Left kidney (tissue), 2 donors: ENCODE data around the gene PKD1L1. TPM values are rescaled to one million over a fixed set of nuclear protein-coding genes. Genes with fewer than 3 reads are reported as not detected.

Experiments
- DNase-seq: peaks from one replicate; pipeline ENCODE4 v3.0.0-alpha.2; 2013
- polyA plus RNA-seq: library from polyadenylated mRNA; unstranded; fragments of 120-200 nt; gene quantifications from one replicate; pipeline ENCODE4 v1.2.1, GENCODE V29; 2013; ENCODE audit not compliant: insufficient read length

The PKD1L1 gene
- polyA plus RNA-seq, 1 donor, result 0.32 TPM

DNA sequence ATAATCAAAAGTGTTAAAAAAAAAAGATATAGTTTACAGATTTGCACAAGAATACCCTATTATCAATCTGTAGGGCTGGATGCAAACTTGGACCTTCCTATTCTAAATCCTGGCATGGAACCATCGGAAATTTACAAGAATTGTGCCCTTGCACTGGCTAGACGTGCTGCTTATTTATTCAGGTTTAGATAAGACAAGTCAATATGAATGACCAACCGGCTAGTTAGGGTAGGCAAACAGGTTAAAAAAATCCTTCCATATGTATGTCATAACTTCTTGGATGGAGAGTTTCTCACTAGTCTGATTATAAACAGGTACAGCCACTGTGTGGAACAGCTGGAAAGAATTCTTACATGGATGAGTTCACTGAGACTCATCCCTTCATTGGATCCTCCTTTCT is 41.4 kb downstream of the PKD1L1 start:
- DNase-seq, result no peak

DNA sequence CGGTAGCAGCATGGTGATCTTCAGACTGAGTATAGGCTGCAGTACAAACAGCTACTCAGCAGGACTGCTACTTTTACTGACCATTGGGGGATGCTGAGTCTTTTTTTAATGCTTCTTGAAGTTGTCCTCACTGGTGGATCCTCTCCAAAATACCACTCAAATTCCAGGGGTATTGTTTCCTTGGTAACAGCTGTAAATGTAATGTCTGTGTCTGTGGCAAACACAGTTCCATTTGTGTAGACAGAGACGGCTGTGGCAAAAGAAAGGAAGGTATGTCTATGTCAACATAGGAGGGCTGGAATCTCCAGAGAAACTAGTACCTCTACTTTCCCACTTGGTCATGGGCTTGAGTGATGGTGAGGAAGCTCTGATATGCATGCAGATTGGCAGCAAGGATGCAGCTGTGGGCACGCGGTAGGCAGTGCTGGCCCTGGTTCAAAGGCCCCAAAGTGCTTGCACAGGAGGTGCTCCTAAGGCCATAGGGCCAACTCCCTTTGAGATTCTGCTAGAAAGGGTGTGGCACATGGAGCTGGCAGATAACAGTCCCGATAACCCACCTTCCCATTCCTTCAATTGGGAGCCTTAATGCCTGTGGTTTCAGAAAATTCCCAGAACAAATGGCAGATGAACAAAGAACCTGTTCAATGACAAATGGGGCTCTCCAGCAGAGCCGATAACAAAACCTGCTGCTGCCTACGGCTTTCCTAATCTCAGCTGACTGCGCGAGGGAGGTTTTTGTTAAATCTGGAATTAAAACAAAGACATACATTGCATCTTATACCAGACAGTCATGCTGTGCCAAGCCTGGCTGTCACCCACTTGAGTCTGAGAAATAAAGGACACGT is 43.0 kb downstream of the PKD1L1 start:
- DNase-seq, result no peak

DNA sequence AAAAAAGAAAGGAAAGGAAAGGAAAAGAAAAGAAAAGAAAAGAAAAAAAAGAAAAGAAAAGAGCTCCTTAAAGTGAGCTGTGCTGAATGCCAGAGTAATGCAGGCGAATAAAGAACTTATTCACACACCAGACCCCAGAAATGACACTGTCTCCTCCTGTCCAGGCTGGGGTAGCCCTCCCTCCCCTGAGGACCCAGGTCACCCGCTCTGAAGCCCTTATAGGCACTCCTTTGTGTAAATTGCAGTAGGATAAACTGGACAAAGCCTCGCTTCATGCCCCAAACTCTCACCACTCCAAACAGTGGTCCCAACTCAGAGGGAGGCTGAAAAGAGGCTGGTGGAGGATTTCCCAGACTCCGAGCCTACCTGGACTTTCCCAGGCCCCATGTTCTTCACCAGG is 46.3 kb downstream of the PKD1L1 start:
- no peak for DNase-seq

DNA sequence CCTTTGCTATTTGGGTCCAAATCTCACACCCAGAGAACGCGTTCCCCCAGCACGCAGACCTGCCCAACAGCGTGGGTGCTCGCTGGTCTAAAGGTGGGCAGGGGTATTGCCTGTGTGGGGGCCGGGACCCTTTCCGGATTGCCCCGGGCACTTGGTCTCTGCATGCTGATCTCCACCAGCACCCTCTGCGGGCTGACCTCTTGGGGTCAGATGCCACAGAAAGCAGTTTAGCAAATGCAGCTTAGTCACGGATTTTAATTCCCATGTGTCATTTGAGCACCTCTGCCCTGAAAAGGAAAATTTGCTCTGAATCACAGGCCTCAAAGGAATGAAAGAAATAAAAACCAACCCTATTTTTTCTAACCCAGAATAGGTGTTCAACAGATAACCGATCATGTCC is 46.7 kb downstream of the PKD1L1 start:
- no peak for DNase-seq

DNA sequence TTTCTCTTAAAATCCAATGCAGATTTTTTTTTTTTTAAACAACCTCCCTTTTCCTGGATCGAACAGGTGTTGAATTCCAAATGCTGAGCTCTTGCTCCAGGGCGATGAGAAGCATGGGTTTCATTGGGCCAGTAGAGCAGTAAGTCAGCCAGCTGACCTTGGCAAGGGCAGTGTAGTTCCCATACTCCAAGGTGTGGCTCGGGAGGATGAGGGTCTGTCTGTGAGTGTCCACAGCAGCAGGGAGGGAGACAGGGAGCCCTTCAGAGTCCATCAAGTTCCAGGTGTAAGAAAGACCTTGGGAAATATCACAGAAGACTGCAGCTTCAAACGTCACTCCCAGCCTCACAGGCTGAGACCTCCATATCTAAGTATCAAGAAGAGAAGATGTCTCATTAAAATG is 50.4 kb downstream of the PKD1L1 start:
- DNase-seq, result no peak

DNA sequence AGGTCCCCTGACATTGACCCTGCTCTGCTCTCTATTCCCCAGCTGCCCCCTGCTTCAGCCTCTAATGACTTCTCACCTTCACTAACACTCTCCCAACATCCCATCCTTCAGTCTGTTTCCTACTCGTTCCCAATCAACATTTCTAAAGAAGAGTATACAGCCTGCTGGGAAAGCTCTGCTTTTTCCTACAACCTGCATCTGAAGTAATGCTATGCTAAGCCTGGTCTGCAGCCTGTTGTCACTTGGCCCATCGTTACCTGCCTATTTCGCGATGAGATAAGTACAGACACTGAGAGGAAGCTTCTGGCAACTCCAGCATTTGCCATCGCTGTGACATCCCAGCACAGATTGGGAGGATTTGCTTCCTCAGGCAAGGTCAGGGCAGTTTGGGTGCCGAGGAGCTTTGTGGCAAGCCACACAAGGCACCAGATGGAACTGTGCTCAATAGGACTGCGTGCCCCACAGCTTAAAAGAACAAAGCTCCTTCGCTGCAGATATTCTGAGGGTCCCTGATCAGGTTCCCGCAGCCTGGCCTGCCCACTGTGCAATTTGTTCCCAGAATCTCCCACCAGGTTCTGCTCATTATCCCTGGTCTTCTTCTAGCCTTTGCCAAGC is 51.4 kb downstream of the PKD1L1 start:
- no peak for DNase-seq

DNA sequence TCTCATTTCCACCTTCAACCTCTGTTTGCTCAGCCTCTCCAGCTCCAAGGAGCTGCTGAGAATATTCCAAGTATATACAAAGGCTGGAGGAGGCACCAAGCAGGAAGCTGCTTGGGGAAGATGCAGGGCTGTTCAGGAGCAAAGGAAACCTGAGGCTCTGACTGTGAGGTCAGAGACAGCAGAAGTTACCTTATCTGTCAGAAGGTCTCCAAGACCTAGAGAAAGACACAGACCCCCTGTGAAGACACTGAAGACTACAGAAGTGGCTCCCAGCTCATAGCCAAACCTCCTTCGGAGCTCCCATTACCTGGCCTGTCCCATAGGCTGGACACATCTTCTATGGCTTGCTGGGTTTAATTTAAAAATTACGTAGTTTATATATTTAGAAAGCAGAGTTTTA is 53.2 kb downstream of the PKD1L1 start:
- no peak for DNase-seq

DNA sequence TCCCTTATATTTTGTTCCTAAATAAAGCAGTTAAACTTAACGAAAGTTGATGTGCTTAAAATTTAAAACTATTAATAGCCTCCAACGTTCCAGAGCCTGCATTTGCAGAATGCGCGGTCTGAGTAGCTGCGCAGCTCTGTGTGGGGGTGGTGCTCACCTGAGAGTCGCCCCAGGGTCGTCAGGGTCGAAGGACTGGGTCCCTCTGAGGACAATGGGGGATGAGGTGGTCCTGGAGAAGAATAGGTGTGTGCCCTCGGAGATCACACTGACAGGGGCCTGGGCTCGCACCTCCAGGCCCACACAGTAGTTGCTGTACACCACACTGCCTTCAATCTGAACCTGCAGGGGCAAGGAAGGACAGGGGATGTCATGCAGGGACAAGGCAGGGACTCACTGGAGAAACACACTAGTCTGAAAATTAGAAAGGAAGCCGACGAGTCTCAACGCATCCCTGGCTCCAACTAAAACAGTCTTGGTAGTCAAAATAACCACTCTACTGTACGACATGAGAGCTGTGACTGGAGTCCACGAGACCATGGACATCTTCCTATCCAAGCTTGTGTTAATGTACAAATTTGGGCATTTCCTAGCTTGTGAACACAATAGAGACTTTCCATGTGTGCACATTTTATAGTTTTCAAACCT is 54.4 kb downstream of the PKD1L1 start:
- DNase-seq, result no peak

DNA sequence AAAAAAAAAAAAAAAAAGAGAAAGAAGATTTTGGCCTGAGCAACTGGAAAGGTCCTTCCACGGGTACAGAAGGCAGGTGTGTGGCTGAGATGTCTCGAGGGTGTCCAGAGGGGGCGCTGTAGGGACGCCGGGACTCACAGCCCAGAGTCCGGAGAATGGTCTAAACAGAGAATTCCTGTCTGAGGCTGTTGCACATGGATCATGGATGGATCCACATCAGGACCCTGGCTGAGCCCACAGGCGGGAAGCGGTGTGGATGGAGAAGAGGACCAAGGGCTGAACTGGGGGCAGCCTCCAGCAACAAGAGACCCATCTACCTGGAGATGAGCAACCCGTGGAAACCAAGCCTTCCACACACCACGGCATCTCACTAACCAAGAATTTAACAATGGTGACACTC is 55.0 kb downstream of the PKD1L1 start:
- no peak for DNase-seq

DNA sequence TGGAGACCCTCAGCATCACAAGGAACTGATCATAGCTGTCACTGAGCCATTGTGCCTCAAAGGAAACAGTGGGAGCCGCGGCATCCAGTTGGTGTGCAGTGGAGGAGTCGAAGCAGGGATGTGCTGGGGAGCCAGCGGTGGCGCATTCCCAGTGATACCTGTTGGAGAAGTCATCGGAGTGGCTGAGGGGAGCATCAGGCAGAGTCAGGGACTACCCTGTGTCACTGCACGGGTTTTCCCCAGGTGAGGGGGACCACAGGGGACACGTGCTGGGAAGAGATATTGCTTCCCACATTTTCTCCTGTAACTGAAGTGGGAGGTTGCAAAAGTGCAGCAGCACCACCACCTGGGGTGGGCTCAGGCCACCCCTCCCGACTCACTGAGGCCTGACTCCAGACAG is 57.7 kb downstream of the PKD1L1 start:
- DNase-seq, result no peak

DNA sequence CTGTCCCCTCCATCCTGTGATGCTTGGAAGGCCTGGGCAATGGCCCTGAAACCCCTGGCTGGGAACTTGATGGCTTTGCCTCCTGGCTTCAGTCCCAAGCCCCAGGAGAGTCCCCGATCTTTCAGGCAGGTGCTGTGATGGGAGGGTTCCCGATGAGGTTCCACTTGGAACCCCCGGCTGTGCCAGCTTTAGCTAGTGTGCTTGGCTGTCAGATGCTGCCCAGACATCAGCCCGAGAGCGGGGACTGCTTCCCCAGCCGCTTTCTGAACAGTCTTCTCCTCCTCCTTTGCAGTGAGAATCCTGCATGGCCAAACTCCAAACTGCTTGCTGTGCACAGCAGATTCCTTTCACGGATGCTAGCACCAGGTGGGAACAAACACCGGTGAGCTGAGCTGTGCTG is 58.1 kb downstream of the PKD1L1 start:
- DNase-seq, result no peak

DNA sequence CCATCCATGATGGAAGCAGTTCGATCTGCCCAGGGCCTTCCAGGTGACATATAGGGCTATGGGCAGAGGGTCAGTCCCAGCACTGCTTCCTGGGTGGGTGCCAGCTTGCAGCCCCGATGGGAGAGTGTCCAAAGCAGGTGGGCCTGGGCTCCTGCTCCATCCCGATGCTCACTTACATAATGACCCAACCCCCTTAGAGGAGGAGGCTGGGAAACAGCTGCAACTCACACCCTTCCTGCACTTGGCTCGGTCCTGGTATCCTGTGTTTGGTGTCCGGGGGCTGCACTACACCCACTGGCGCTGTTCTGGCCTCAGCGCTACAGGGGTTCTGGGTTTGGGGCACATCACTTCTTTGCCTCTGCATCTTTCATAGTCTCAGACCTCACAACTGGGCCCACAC is 58.5 kb downstream of the PKD1L1 start:
- DNase-seq, result no peak

DNA sequence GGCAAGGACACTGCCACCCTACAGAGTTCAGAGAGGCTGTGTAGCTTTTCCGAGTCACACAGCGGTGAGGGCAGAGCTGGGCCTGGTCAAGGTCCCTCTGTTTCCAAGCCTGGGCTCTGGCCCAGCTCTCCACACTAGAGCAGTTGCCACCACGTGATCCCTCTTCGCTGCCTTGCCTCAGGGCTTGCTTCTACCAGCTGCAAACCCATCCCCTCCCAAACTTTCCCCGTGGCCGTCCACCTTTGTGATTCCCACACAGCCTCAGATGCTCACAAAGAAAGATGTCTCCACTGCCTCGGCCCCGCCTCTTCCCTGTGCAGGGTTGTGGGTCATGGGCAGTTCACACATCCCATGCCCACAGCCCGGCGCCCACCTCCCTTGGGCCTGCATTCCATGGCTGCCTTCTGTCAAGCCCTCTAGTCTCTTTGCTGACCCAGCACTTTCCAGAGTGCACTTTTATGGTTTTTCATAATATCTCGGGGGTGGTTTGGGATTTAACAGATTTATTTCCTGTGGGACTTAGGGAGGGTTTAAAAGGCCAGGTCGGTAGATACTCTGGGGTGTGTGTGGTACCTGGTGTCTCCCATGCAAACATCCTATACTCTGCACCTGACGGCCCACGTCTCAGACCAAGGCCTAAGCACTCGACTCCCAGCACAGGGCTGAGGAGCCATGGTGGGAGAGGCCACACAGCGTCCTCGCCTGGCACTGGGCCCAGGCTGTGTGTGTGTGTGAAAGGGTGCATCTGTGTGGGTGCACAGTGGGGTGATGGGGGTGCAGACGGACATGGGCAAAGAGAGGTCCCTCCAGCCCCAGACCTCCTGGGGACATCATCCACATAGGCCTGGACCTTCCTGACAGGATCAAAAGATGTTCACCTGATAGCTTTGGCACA is 59.6 kb downstream of the PKD1L1 start:
- DNase-seq, result no peak

DNA sequence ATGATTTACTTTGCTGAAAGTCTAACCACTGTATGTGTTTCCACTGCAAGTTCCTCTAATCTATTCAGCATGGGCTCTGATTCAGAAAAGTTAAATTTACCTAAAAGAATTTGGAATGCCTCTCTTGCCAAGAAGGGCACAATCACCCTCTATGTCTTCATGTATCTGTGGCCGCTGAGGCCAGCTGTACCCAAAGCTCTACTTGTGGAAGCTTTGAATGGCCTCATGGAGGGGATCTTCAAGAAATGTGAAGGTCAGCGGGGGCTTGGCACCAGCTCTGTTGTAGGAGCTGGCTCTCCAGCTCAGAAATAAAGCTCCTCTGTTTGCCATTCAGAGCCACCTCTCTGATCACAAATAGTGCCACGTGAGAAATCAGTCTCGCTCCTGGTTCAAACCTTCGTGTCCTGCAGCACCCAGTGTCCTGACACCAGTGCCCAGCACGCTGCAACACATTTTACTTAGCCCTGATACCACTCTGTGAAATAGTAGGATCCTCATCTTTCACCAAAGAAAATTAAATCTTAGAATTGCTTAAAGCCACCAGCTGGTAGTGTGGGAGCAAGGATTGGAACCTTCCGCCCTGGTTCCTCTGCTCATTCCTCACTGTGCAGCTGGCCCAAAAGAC is 61.1 kb downstream of the PKD1L1 start:
- no peak for DNase-seq

DNA sequence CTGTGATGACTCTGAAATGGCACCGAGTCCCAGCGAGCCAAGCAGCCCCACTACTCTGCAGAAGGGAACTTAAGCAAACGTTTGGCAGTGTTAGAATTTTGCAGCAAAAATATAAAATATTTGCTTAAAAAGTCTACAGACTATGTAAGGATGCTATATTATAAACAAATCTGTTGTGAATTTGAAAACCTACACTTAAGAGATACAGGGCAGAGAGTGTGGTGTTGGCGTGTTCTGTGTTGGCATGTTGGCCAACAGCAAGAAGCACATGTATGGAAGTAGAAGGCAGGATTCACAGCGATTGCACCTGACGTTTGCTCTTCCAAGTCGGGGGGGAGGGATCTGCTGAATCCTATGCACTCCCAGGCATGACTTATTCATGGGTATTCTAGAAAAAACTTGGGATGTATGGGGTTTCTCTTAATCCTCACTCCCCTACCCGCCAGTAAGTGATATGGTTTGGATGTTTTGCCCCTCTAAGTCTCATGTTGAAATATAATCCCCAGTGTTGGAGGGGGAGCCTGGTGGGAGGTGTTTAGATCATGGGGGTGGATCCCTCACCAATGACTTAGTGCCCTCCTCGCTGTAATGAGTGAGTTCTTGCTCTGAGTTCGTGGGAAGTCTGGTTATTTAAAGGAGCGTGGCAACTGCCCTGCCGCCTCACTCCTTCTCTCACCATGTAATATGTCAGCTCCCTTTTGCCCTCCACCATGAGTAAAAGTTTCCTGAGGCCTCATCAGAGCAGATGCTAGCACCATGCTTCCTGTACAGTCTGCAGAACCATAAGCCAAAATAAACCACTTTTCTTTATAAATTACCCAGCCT is 62.1 kb downstream of the PKD1L1 start:
- DNase-seq, result no peak

DNA sequence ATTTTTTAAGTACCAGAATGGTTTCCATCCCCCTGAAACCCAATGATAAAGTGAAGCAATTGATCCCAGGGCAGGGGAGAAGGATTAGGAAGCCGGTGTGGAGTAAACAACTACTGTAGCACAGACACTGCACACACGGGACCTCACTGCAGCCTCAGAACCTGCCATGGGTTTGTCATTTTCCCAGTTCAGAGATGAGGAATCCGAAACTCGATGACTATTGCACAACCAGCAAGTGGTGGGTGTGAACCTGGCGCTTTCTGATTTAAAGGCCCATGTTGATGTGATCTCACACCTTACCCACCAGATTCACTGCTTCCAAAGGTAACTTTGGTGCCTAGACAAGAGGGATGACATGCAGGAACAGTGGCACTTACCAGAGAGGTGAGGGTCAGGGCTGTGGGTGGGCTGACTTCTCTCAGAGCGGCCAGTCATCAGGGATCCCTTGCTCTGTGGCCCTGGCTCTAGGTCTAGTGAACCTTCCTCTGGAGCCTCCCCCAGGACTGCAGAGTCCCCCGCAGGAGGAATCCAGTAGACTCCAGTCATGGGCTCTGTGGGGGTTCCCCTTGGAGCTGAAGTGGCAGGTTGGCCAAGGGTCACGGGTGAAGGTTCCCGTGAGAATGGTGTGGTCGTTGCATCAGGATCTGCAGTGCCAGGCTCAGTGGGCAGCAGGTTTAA is 62.8 kb downstream of the PKD1L1 start:
- no peak for DNase-seq

DNA sequence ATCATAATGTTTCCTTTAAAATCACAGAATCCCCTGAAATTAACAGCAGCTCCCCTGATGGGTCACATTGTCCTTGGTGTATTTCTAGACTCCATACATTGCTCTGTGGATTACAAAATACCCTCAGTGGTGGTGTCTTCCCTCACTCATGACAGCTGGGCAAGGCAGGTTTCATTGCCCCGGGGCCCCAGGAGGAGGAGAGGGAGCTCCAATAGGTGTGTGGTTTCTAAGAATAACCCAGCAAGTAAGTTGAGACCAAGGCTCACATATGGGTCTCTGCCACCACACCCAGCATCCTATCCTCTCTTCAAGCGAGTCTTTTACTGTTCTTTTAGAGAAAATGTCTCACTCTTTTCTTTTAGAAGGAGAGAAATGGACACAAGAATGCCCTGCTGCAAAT is 63.6 kb downstream of the PKD1L1 start:
- DNase-seq, result no peak

DNA sequence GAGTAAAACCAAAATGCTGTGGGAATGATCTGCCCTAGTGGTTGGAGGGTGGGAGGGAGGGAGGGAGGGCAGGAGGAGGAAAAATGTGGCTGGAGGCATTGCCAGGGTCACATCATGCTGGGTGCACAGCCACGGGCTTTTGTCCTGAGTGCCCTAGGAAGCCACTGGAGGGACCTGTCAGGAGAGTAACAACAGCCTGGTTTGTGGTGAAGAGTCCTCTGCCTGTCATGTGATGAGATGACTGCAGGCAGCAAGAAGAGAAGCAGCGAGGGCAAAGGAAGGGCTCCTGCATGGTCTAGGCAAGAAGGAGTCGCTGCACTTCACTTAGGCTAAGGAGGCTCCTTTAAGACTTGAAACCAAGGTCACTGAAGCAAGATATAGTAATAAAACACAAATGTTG is 65.6 kb downstream of the PKD1L1 start:
- no peak for DNase-seq

DNA sequence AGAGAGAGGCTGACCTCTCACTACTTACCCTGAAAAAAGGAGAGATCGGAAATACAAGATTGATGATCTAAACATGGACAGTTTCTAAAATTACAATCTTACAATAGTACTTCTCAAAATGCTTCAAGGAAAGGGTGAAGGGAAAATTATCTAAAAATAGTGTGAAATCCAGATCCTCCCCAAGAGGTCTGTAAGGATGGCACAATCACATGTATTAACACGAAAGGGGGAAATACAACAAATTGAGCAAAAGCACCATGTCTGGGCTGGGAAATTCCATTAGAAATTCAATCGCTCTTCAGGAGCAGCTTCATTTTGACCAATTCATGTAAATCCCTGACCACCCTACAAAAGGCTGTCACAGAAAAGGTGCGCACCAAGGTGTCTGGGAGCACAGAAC is 67.0 kb downstream of the PKD1L1 start:
- no peak for DNase-seq

DNA sequence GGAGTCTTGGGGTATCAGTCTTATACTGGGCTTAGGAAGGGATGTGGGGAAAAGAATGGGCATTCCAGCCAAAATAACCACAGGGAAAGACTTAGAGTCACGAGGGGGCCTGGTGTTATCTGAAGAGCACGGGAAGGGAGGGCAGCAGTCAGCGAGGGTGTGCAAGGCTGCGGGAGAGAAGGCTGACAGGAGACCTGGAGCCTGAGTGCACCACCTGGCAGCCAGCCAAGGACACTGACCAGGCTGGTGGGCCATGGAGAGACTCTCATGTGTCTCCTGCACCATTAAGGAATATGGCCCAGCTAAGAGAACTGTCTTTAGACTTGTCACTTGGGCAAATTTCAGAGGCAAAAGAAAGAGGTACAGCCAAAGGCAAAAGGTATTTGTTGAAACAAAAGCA is 69.6 kb downstream of the PKD1L1 start:
- DNase-seq, result no peak
